ENCODE data around the gene AOAH. TPM values are rescaled to one million over a fixed set of nuclear protein-coding genes. Genes with fewer than 3 reads are reported as not detected.

The AOAH gene
- total RNA-seq, 1 experiment from 2014 or later, result 0.39 TPM

- WGBS (ENCODE audit: extremely low coverage, insufficient read length, low lambda C conversion rate), result no CpG with 5 or more reads among the region's 4 CpGs
- no peak overlapping the region for H3K56ac ChIP-seq (ENCODE audit: insufficient read length, low read depth, low read length)
Observed at GRCh38 chr7:36637417-36637816, 86.9 kb downstream of the AOAH start.

More at GRCh38 chr7:36637417-36637816, 86.9 kb downstream of the AOAH start:
- H4K5ac ChIP-seq (ENCODE audit: insufficient read length, low read depth, low read length), result no peak overlapping the region
- no peak overlapping the region for H3T11ph ChIP-seq (ENCODE audit: low read length)
- no peak overlapping the region for H2BK20ac ChIP-seq (ENCODE audit: low read depth, low read length, poor library complexity, severe bottlenecking)
- H2AK5ac ChIP-seq (ENCODE audit: insufficient read length, low read length), result no peak overlapping the region
- Mint-ChIP-seq H3K27me3 (ENCODE audit: low read depth) (no peaks in the 10 kb centered on the region; the same call in 1 of the 2 replicates), H3K9me3 (no peaks in the 10 kb centered on the region), H3K4me1 (peaks cover 49 to 52% of the 10 kb centered on the region in 2 experiments), H3K4me3 (no peak overlapping the region), H3K27ac (no peak overlapping the region; a peak in 1 of 7 replicates), H3K36me3 (ENCODE audit: insufficient read depth in 1 of 3, low read depth in 3 of 3) (no peaks in the 10 kb centered on the region)
- no peaks in the 10 kb centered on the region for H4K20me1 ChIP-seq (ENCODE audit: control insufficient read depth, insufficient read depth, insufficient read length)
- H3K27ac ChIP-seq (ENCODE audit: insufficient read length, low read depth, low read length), result no peak overlapping the region
- H2BK120ac ChIP-seq (ENCODE audit: low read depth, low read length, poor library complexity, severe bottlenecking), result no peak overlapping the region
- no peak overlapping the region for H3K4me2 ChIP-seq (ENCODE audit: insufficient read depth, insufficient read length, low read length)
- no peak overlapping the region for H2BK15ac ChIP-seq (ENCODE audit: low read depth, low read length)
- peaks cover 13% of the 10 kb centered on the region for H3K4me1 ChIP-seq (ENCODE audit: insufficient read depth, low read length)
- H3K23me2 ChIP-seq (ENCODE audit: insufficient read length, low read depth, low read length, poor library complexity, severe bottlenecking), result no peaks in the 10 kb centered on the region
- no peaks in the 10 kb centered on the region for H3K9me3 ChIP-seq (ENCODE audit: control insufficient read depth, low read depth, low read length)
- peak overlapping the region; percentile 46; the same call in 1 of the 2 replicates for H3K14ac ChIP-seq (ENCODE audit: insufficient read depth, low read length)
- no peak overlapping the region; the same call in 1 of the 2 replicates for H3K4ac ChIP-seq (ENCODE audit: low read depth, low read length)
- H2BK12ac ChIP-seq (ENCODE audit: insufficient read length, low read depth, low read length), result no peak overlapping the region
- H3K79me1 ChIP-seq (ENCODE audit: insufficient read depth, low read depth, low read length, poor library complexity, severe bottlenecking), result no peaks in the 10 kb centered on the region
- H4K91ac ChIP-seq (ENCODE audit: insufficient read length, low read depth, low read length), result no peak overlapping the region
- H3K18ac ChIP-seq (ENCODE audit: insufficient read length, low read depth, low read length), result no peak overlapping the region
- no peak overlapping the region for H2BK5ac ChIP-seq (ENCODE audit: insufficient read length, low read length)
- DNase-seq, result no peak
- no peak overlapping the region for H2AFZ ChIP-seq (ENCODE audit: low read length)
- no peaks in the 10 kb centered on the region for H3K79me2 ChIP-seq (ENCODE audit: insufficient read depth, low read length)
- H3K9ac ChIP-seq (ENCODE audit: extremely low read depth, insufficient read length, low read length), result no peak overlapping the region
- no peak for TF ChIP-seq CTCF (conservative IDR thresholded peaks at IDR 0.05)
- H4K8ac ChIP-seq (replicated peaks; ENCODE audit: insufficient read length, low read depth, low read length), result no peak overlapping the region
- H3K23ac ChIP-seq (ENCODE audit: insufficient read length, low read depth, low read length), result no peak overlapping the region
- no peaks in the 10 kb centered on the region for H3K27me3 ChIP-seq (ENCODE audit: insufficient read depth, low read length)

Data from H9 (cell line).